T-helper 1 cell treated with Interleukin-12 subunit alpha and Interleukin-12 subunit beta and Interleukin-4 antibody, amounts not matched to agents 30 μg/mL and 1 μg/mL, for 36 hours (primary cell): ENCODE results near the gene FMN1.

Experiments used
- H3K27ac Mint-ChIP-seq: one replicate; pipeline ENCODE4 v1.8.0; 2021; ENCODE audit warnings: mild to moderate bottlenecking, mixed read lengths
- H3K27me3 Mint-ChIP-seq: one replicate; pipeline ENCODE4 v1.8.0; 2021; ENCODE audit warnings: low read depth, mixed read lengths
- H3K36me3 Mint-ChIP-seq: one replicate; pipeline ENCODE4 v1.8.0; 2021; ENCODE audit warnings: low read depth, mixed read lengths
- H3K4me1 Mint-ChIP-seq: one replicate; pipeline ENCODE4 v1.8.0; 2021; ENCODE audit warnings: low read depth, mixed read lengths
- H3K4me3 Mint-ChIP-seq: one replicate; pipeline ENCODE4 v1.8.0; 2021; ENCODE audit warnings: mild to moderate bottlenecking, moderate library complexity, mixed read lengths
- H3K9me3 Mint-ChIP-seq: one replicate; pipeline ENCODE4 v1.8.0; 2021; ENCODE audit warnings: mixed read lengths

The FMN1 gene

GRCh38 chr15:32873284-32874114, 321.0 kb downstream of the FMN1 start:
- no peaks in the 10 kb centered on the region for H3K9me3 Mint-ChIP-seq
- no peak overlapping the region for H3K4me3 Mint-ChIP-seq
- no peaks in the 10 kb centered on the region for H3K36me3 Mint-ChIP-seq

GRCh38 chr15:32872621-32873283, 321.8 kb downstream of the FMN1 start:
- no peaks in the 10 kb centered on the region for H3K4me1 Mint-ChIP-seq
- H3K9me3 Mint-ChIP-seq, result no peaks in the 10 kb centered on the region
- no peak overlapping the region for H3K27ac Mint-ChIP-seq
- H3K27me3 Mint-ChIP-seq, result no peaks in the 10 kb centered on the region
- H3K4me3 Mint-ChIP-seq, result no peak overlapping the region
- H3K36me3 Mint-ChIP-seq, result no peaks in the 10 kb centered on the region

More at GRCh38 chr15:32873284-32874114, 321.0 kb downstream of the FMN1 start:
- H3K4me1 Mint-ChIP-seq, result no peaks in the 10 kb centered on the region
- no peak overlapping the region for H3K27ac Mint-ChIP-seq
- no peaks in the 10 kb centered on the region for H3K27me3 Mint-ChIP-seq

- Mint-ChIP-seq H3K27ac (no peak overlapping the region), H3K4me3 (no peak overlapping the region), H3K36me3 (no peaks in the 10 kb centered on the region), H3K4me1 (no peaks in the 10 kb centered on the region), H3K9me3 (no peaks in the 10 kb centered on the region), H3K27me3 (no peaks in the 10 kb centered on the region)
Observed at GRCh38 chr15:32871883-32872282, 322.6 kb downstream of the FMN1 start.

GRCh38 chr15:32870240-32871033, 324.1 kb downstream of the FMN1 start:
- no peaks in the 10 kb centered on the region for H3K27me3 Mint-ChIP-seq
- H3K4me3 Mint-ChIP-seq, result no peak overlapping the region
- no peaks in the 10 kb centered on the region for H3K9me3 Mint-ChIP-seq
- no peaks in the 10 kb centered on the region for H3K36me3 Mint-ChIP-seq
- no peaks in the 10 kb centered on the region for H3K4me1 Mint-ChIP-seq
- H3K27ac Mint-ChIP-seq, result no peak overlapping the region

- Mint-ChIP-seq H3K27ac (no peak overlapping the region), H3K36me3 (no peaks in the 10 kb centered on the region), H3K4me3 (no peak overlapping the region), H3K9me3 (no peaks in the 10 kb centered on the region), H3K4me1 (no peaks in the 10 kb centered on the region), H3K27me3 (no peaks in the 10 kb centered on the region)
Observed at GRCh38 chr15:32869776-32870175, 324.7 kb downstream of the FMN1 start.

- H3K9me3 Mint-ChIP-seq, result no peaks in the 10 kb centered on the region
- H3K36me3 Mint-ChIP-seq, result no peaks in the 10 kb centered on the region
- no peaks in the 10 kb centered on the region for H3K4me1 Mint-ChIP-seq
- no peaks in the 10 kb centered on the region for H3K27me3 Mint-ChIP-seq
- H3K4me3 Mint-ChIP-seq, result no peak overlapping the region
- no peak overlapping the region for H3K27ac Mint-ChIP-seq
Observed at GRCh38 chr15:32867313-32867626, 327.2 kb downstream of the FMN1 start.

GRCh38 chr15:32866454-32867312, 327.8 kb downstream of the FMN1 start:
- Mint-ChIP-seq H3K4me1 (peaks cover 1% of the 10 kb centered on the region), H3K4me3 (no peak overlapping the region), H3K27ac (no peak overlapping the region), H3K27me3 (no peaks in the 10 kb centered on the region), H3K36me3 (no peaks in the 10 kb centered on the region), H3K9me3 (no peaks in the 10 kb centered on the region)

- no peak overlapping the region for H3K4me3 Mint-ChIP-seq
- no peaks in the 10 kb centered on the region for H3K9me3 Mint-ChIP-seq
- no peak overlapping the region for H3K27ac Mint-ChIP-seq
- peaks cover 1% of the 10 kb centered on the region for H3K4me1 Mint-ChIP-seq
- no peaks in the 10 kb centered on the region for H3K27me3 Mint-ChIP-seq
- no peaks in the 10 kb centered on the region for H3K36me3 Mint-ChIP-seq
Observed at GRCh38 chr15:32864841-32865240, 329.7 kb downstream of the FMN1 start.

GRCh38 chr15:32864051-32864450, 330.5 kb downstream of the FMN1 start:
- Mint-ChIP-seq H3K4me3 (no peak overlapping the region), H3K9me3 (no peaks in the 10 kb centered on the region), H3K27ac (no peak overlapping the region), H3K27me3 (no peaks in the 10 kb centered on the region), H3K4me1 (peaks cover 1% of the 10 kb centered on the region), H3K36me3 (no peaks in the 10 kb centered on the region)

GRCh38 chr15:32861761-32862160, 332.8 kb downstream of the FMN1 start:
- H3K4me1 Mint-ChIP-seq, result peaks cover 1% of the 10 kb centered on the region
- no peak overlapping the region for H3K27ac Mint-ChIP-seq
- H3K4me3 Mint-ChIP-seq, result no peak overlapping the region
- H3K27me3 Mint-ChIP-seq, result no peaks in the 10 kb centered on the region
- H3K36me3 Mint-ChIP-seq, result no peaks in the 10 kb centered on the region
- H3K9me3 Mint-ChIP-seq, result no peaks in the 10 kb centered on the region

GRCh38 chr15:32861174-32861573, 333.3 kb downstream of the FMN1 start:
- Mint-ChIP-seq H3K27ac (no peak overlapping the region), H3K4me1 (peaks cover 1% of the 10 kb centered on the region), H3K36me3 (no peaks in the 10 kb centered on the region), H3K27me3 (no peaks in the 10 kb centered on the region), H3K9me3 (no peaks in the 10 kb centered on the region), H3K4me3 (no peak overlapping the region)

- Mint-ChIP-seq H3K4me3 (no peak overlapping the region), H3K4me1 (peaks cover 1% of the 10 kb centered on the region), H3K27ac (no peak overlapping the region), H3K36me3 (no peaks in the 10 kb centered on the region), H3K9me3 (no peaks in the 10 kb centered on the region), H3K27me3 (no peaks in the 10 kb centered on the region)
Observed at GRCh38 chr15:32859996-32860395, 334.5 kb downstream of the FMN1 start.

GRCh38 chr15:32859251-32859650, 335.3 kb downstream of the FMN1 start:
- Mint-ChIP-seq H3K9me3 (no peaks in the 10 kb centered on the region), H3K4me1 (peaks cover 1% of the 10 kb centered on the region), H3K4me3 (no peak overlapping the region), H3K36me3 (no peaks in the 10 kb centered on the region), H3K27ac (no peak overlapping the region), H3K27me3 (no peaks in the 10 kb centered on the region)

- H3K9me3 Mint-ChIP-seq, result no peaks in the 10 kb centered on the region
- H3K4me3 Mint-ChIP-seq, result no peak overlapping the region
- no peaks in the 10 kb centered on the region for H3K36me3 Mint-ChIP-seq
- H3K4me1 Mint-ChIP-seq, result peaks cover 1% of the 10 kb centered on the region
- no peaks in the 10 kb centered on the region for H3K27me3 Mint-ChIP-seq
- no peak overlapping the region for H3K27ac Mint-ChIP-seq
Observed at GRCh38 chr15:32857732-32858131, 336.8 kb downstream of the FMN1 start.
